Measurements from ENCODE around the gene CGB3.

The CGB3 gene

DNA sequence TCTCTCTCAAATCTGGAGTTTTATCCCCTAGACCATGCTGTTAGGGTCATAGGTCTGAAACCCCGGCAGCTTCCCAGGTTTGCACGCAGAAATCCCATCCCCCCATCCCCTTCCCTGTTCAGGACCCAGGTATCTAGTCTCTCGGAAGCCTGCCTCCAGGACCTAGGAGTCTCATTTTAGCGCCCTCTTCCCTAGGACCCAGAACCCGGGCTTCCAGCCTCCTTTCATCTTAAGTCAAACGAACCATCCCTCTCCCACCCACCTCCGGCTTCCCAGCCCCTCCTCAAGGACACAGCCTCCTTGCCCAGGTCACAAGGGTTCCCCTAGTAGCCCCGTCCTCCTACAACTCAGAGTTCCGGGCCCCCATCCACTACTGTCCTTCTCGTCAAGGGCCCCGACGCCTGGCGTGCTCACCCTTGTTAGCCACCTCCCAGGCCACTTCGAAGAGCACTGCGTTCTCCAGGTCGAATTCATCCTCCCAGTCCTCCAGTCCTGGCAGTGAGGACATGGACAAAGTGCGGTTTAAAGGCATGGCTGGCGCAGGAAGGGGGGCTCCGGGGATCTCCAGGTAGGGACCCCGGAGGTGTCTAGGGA, 31.5 kb downstream of the CGB3 start:
- in situ Hi-C loops (cut with MboI; ENCODE audit: low pct_unique_long_range_greater_than_20kb, low sequenced_read_pairs, unreplicated experiment): no loop called here
- TF ChIP-seq CTCF (IDR thresholded peaks at IDR 0.05; ENCODE audit: extremely low read depth, insufficient read depth, missing control alignments): no peak
- DNase-seq (ENCODE audit: low spot score): no peak

- DNase-seq (ENCODE audit: low spot score): peak; percentile 69
- in situ Hi-C loops (cut with MboI; ENCODE audit: low pct_unique_long_range_greater_than_20kb, low sequenced_read_pairs, unreplicated experiment): no loop called here
- TF ChIP-seq CTCF (IDR thresholded peaks at IDR 0.05; ENCODE audit: extremely low read depth, insufficient read depth, missing control alignments): no peak
Observed at GRCh38 chr19:48991873-48992580, 32.1 kb downstream of the CGB3 start.

DNA sequence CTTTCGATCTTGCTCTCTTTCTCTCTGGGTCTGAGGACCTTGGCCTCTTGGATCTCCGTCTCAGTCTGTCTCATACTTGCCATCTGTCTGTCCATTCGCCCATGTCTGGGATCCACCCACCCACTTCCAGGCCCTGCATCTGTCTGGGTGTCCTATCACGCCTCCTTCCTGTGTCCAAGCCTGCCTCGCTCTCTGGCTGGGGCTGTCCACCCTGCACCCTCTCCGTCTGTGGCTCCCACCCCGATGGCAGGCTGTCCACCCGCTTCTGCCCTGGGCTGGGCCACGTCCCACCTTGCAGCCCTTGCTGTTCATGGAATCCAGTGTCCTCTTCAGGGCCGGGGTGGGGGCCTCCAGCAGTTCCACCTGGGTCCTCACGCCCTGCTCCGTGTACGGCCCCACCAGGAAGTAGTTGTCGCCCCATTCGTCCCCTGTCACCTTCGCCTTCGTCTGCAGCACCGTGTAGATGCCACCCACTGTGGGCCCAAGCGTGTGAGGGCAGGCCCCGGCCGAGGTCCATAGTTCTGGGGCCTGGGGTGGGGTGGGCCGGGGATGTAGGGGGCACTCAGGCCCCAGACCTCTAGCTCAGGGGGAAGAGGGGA, 33.0 kb downstream of the CGB3 start:
- in situ Hi-C loops (cut with MboI; ENCODE audit: low pct_unique_long_range_greater_than_20kb, low sequenced_read_pairs, unreplicated experiment): no loop called here
- no peak for DNase-seq (ENCODE audit: low spot score)
- TF ChIP-seq CTCF (IDR thresholded peaks at IDR 0.05; ENCODE audit: extremely low read depth, insufficient read depth, missing control alignments): no peak

DNA sequence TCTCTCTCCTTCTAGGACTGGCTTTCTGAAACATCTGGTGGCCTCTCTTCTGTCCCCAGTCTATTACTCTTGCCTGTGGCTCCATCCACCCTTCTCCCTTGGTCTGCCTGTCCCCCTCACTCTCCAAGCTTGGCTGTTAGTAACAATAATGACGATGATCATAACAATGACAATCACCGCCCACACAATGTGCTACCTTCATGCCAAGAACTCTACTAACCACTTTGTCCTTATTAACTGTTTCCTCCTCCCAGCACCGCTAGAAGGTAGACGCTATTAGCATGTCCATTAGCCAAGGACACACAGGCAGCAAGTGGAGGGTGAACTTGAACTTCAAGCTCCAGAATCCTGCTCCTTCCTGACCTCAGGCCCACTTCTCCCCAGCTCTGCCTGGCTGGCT, 33.7 kb downstream of the CGB3 start:
- no peak for TF ChIP-seq CTCF (IDR thresholded peaks at IDR 0.05; ENCODE audit: extremely low read depth, insufficient read depth, missing control alignments)
- DNase-seq (ENCODE audit: low spot score): no peak
- in situ Hi-C loops (cut with MboI; ENCODE audit: low pct_unique_long_range_greater_than_20kb, low sequenced_read_pairs, unreplicated experiment): no loop called here

DNA sequence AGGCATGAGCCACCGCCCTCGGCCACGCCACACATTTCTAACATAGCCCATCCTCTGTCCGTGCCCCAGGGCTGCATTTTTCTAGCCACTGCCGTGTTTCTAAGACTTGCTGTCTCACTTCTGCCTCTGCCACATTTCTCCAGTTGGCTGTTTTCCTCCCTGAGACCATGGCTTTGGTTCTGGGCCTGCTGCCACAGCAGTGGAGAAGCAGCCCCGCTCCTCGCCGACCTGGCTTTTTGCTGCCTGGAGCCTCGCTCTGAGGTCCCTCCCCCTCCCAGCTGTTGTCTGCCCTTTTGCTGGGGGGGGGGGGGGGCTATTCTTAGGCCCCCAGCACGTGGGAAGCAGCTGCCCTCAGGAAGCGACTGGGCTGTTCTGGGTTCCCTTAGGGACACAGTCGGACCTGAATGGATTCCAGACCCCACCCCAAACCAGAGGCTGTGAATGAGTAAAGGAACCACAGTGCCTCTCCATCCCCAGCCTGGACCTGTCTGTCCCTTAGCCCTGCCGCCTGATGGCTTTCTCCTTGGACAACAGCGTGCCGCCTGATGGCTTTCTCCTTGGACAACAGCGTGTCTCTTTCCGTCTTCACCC, 34.3 kb downstream of the CGB3 start:
- in situ Hi-C loops (cut with MboI; ENCODE audit: low pct_unique_long_range_greater_than_20kb, low sequenced_read_pairs, unreplicated experiment): no loop called here
- no peak for DNase-seq (ENCODE audit: low spot score)
- TF ChIP-seq CTCF (IDR thresholded peaks at IDR 0.05; ENCODE audit: extremely low read depth, insufficient read depth, missing control alignments): no peak

GRCh38 chr19:48988860-48989259, 35.3 kb downstream of the CGB3 start:
- DNase-seq (ENCODE audit: low spot score): no peak
- in situ Hi-C loops (cut with MboI; ENCODE audit: low pct_unique_long_range_greater_than_20kb, low sequenced_read_pairs, unreplicated experiment): no loop called here
- no peak for TF ChIP-seq CTCF (IDR thresholded peaks at IDR 0.05; ENCODE audit: extremely low read depth, insufficient read depth, missing control alignments)

Measured in GM13977 (cell line).